H9 (cell line): Measurements from ENCODE around the gene EFCAB12. TPM values are rescaled to one million over a fixed set of nuclear protein-coding genes. Genes with fewer than 3 reads are reported as not detected.
"Not testable (repeated sequence)": the region's sequence is repeated elsewhere in the genome, so short reads cannot be mapped to it uniquely, and the experiment has no call there.

ENCODE experiments used
- DNase-seq: peaks from one replicate; pipeline ENCODE4 v3.0.0-alpha.2; 2017
- H2AFZ ChIP-seq: one replicate; pipeline ENCODE4 v1.6.1; 2013; ENCODE audit warnings: mild to moderate bottlenecking, low read length, control low read depth, moderate library complexity
- H2AK5ac ChIP-seq: 2 replicates; pipeline ENCODE4 v1.6.1; 2013; ENCODE audit warnings: low read length, control low read depth, mixed read lengths; ENCODE audit not compliant: insufficient read length
- H2BK120ac ChIP-seq: one replicate; pipeline ENCODE4 v1.6.1; 2013; ENCODE audit warnings: low read depth, mild to moderate bottlenecking, low read length, control low read depth, inconsistent platforms; ENCODE audit not compliant: poor library complexity, severe bottlenecking
- H2BK12ac ChIP-seq: 2 replicates; pipeline ENCODE4 v1.6.1; 2013; ENCODE audit warnings: low read length, control low read depth, mixed read lengths, low read depth; ENCODE audit not compliant: insufficient read length
- H2BK15ac ChIP-seq: 2 replicates; pipeline ENCODE4 v1.6.1; 2013; ENCODE audit warnings: low read depth, low read length, control low read depth
- H2BK20ac ChIP-seq: one replicate; pipeline ENCODE4 v1.6.1; 2013; ENCODE audit warnings: low read depth, mild to moderate bottlenecking, low read length, control low read depth, inconsistent platforms; ENCODE audit not compliant: poor library complexity, severe bottlenecking
- H2BK5ac ChIP-seq: 2 replicates; pipeline ENCODE4 v1.6.1; 2013; ENCODE audit warnings: low read length, control low read depth, mixed read lengths; ENCODE audit not compliant: insufficient read length
- H3K14ac ChIP-seq: 2 replicates; pipeline ENCODE4 v1.6.1; 2013; ENCODE audit warnings: low read length, control low read depth; ENCODE audit not compliant: insufficient read depth
- H3K18ac ChIP-seq: 2 replicates; pipeline ENCODE4 v1.6.1; 2013; ENCODE audit warnings: low read depth, mild to moderate bottlenecking, mixed read lengths, low read length, control low read depth; ENCODE audit not compliant: insufficient read length
- H3K23ac ChIP-seq: 2 replicates; pipeline ENCODE4 v1.6.1; 2013; ENCODE audit warnings: low read length, control low read depth, mixed read lengths, low read depth; ENCODE audit not compliant: insufficient read length
- H3K23me2 ChIP-seq: 2 replicates; pipeline ENCODE4 v1.6.1; 2013; ENCODE audit warnings: low read depth, mild to moderate bottlenecking, mixed read lengths, low read length, control low read depth; ENCODE audit not compliant: insufficient read length, poor library complexity, severe bottlenecking
- H3K27ac ChIP-seq: 2 replicates; pipeline ENCODE4 v1.5.1; 2013; ENCODE audit warnings: low read length, control low read depth, mixed read lengths, low read depth; ENCODE audit not compliant: insufficient read length
- H3K27me3 ChIP-seq: 2 replicates; pipeline ENCODE4 v1.6.1; 2013; ENCODE audit warnings: low read length, control low read depth, inconsistent platforms; ENCODE audit not compliant: insufficient read depth
- H3K4ac ChIP-seq: 2 replicates; pipeline ENCODE4 v1.6.1; 2013; ENCODE audit warnings: low read depth, mild to moderate bottlenecking, control low read depth, inconsistent platforms, low read length, moderate library complexity
- H3K4me1 ChIP-seq: 2 replicates; pipeline ENCODE4 v1.6.1; 2013; ENCODE audit warnings: low read length, control low read depth, inconsistent platforms; ENCODE audit not compliant: insufficient read depth
- H3K4me2 ChIP-seq: 2 replicates; pipeline ENCODE4 v1.6.1; 2013; ENCODE audit warnings: low read length, control low read depth, mixed read lengths; ENCODE audit not compliant: insufficient read length, insufficient read depth
- H3K56ac ChIP-seq: 2 replicates; pipeline ENCODE4 v1.6.1; 2013; ENCODE audit warnings: low read depth, mild to moderate bottlenecking, mixed read lengths, low read length, control low read depth; ENCODE audit not compliant: insufficient read length
- H3K79me1 ChIP-seq: 2 replicates; pipeline ENCODE4 v1.6.1; 2013; ENCODE audit warnings: low read depth, mild to moderate bottlenecking, moderate library complexity, low read length, control low read depth, inconsistent platforms; ENCODE audit not compliant: insufficient read depth, poor library complexity, severe bottlenecking
- H3K79me2 ChIP-seq: 2 replicates; pipeline ENCODE4 v1.6.1; 2013; ENCODE audit warnings: low read length, control low read depth, inconsistent platforms; ENCODE audit not compliant: insufficient read depth
- H3K9ac ChIP-seq: 2 replicates; pipeline ENCODE4 v1.6.1; 2013; ENCODE audit warnings: low read length, control low read depth, mixed read lengths; ENCODE audit not compliant: insufficient read length; ENCODE audit errors: extremely low read depth
- H3K9me3 ChIP-seq: one replicate; pipeline ENCODE4 v1.6.1; 2013; ENCODE audit warnings: low read depth, low read length, inconsistent platforms; ENCODE audit not compliant: control insufficient read depth
- H3T11ph ChIP-seq: one replicate; pipeline ENCODE4 v1.6.1; 2013; ENCODE audit warnings: mild to moderate bottlenecking, low read length, control low read depth, inconsistent platforms
- H4K20me1 ChIP-seq: one replicate; pipeline ENCODE4 v1.6.1; 2013; ENCODE audit not compliant: control insufficient read depth, insufficient read length, insufficient read depth
- H4K5ac ChIP-seq: 2 replicates; pipeline ENCODE4 v1.6.1; 2013; ENCODE audit warnings: low read depth, mild to moderate bottlenecking, mixed read lengths, low read length, control low read depth; ENCODE audit not compliant: insufficient read length
- H4K8ac ChIP-seq: replicated peaks from 2 replicates; pipeline ENCODE4 v1.6.1; 2013; ENCODE audit warnings: low read length, control low read depth, mixed read lengths, low read depth; ENCODE audit not compliant: insufficient read length
- H4K91ac ChIP-seq: 2 replicates; pipeline ENCODE4 v1.6.1; 2013; ENCODE audit warnings: low read depth, mild to moderate bottlenecking, moderate library complexity, mixed read lengths, low read length, control low read depth; ENCODE audit not compliant: insufficient read length
- H3K27ac Mint-ChIP-seq, 3 experiments: 2 replicates in 2 of 3; 3 replicates in 1 of 3; pipeline ENCODE4 v1.8.0; 2020 to 2021; ENCODE audit warnings: mixed read lengths in 3 of 3, mild to moderate bottlenecking in 1 of 3, moderate library complexity in 1 of 3
- H3K27me3 Mint-ChIP-seq: 2 replicates; pipeline ENCODE4 v1.8.0; 2021; ENCODE audit warnings: low read depth, mild to moderate bottlenecking, moderate library complexity, mixed read lengths
- H3K36me3 Mint-ChIP-seq, 3 experiments: 2 replicates in 2 of 3; 3 replicates in 1 of 3; pipeline ENCODE4 v1.8.0; 2020 to 2021; ENCODE audit warnings: low read depth in 3 of 3, mixed read lengths in 3 of 3; ENCODE audit not compliant: insufficient read depth in 1 of 3
- H3K4me1 Mint-ChIP-seq, 2 experiments: 2 replicates each; pipeline ENCODE4 v1.8.0; 2020; ENCODE audit warnings: mixed read lengths in 2 of 2
- H3K4me3 Mint-ChIP-seq, 2 experiments: 2 replicates in 1 of 2; 3 replicates in 1 of 2; pipeline ENCODE4 v1.8.0; 2020 to 2021; ENCODE audit warnings: mild to moderate bottlenecking in 2 of 2, mixed read lengths in 2 of 2, moderate library complexity in 1 of 2
- H3K9me3 Mint-ChIP-seq, 2 experiments: 2 replicates in 1 of 2; 3 replicates in 1 of 2; pipeline ENCODE4 v1.8.0; 2020; ENCODE audit warnings: mild to moderate bottlenecking in 2 of 2, mixed read lengths in 2 of 2, moderate library complexity in 1 of 2
- CTCF ChIP-seq: fragments of 200-600 bp; sonication (generic); conservative IDR thresholded peaks from 3 replicates; pipeline ENCODE4 v1.8.0; 2021; ENCODE audit warnings: antibody characterized with exemption, mild to moderate bottlenecking
- WGBS: extraction: QIAGEN DNeasy Blood & Tissue Kit; methylation state at CpG from one replicate; pipeline ENCODE4 v1.1.7; 2013; ENCODE audit warnings: missing lambda C conversion rate, low lambda C conversion rate, mixed read lengths; ENCODE audit not compliant: insufficient read length; ENCODE audit errors: extremely low coverage; 5-methylcytosine and 5-hydroxymethylcytosine counted together
- total RNA-seq: library from RNA; stranded (reverse); gene quantifications from 2 replicates; pipeline ENCODE4 v1.2.1, GENCODE V29; 2021

The EFCAB12 gene
- total RNA-seq, 1 experiment from 2014 or later = 0.28 TPM

- DNase-seq = no peak
- Histone ChIP-seq H3K23me2 (peaks cover 5% of the 10 kb centered on the region), H3K79me2 (no peaks in the 10 kb centered on the region), H3K27ac (no peak overlapping the region), H3K9me3 (no peaks in the 10 kb centered on the region), H2BK15ac (no peak overlapping the region), H4K8ac (no peak overlapping the region), H3K4me1 (no peaks in the 10 kb centered on the region; the same call in 1 of the 2 replicates), H3K18ac (no peak overlapping the region), H4K91ac (no peak overlapping the region), H2BK20ac (no peak overlapping the region), H2AFZ (no peak overlapping the region), H2AK5ac (no peak overlapping the region), H2BK5ac (no peak overlapping the region), H3K56ac (no peak overlapping the region), H3T11ph (no peak overlapping the region), H3K23ac (no peak overlapping the region), H4K20me1 (no peaks in the 10 kb centered on the region), H3K27me3 (no peaks in the 10 kb centered on the region), H3K79me1 (no peaks in the 10 kb centered on the region), H3K9ac (no peak overlapping the region), H2BK120ac (no peak overlapping the region), H3K14ac (no peak overlapping the region), H4K5ac (no peak overlapping the region), H2BK12ac (no peak overlapping the region), H3K4ac (no peak overlapping the region), H3K4me2 (no peak overlapping the region)
- no CpG with 5 or more reads among the region's 13 CpGs for WGBS
- peaks cover 4 to 11% of the 10 kb centered on the region in 2 experiments for H3K4me1 Mint-ChIP-seq
- peaks cover 15% of the 10 kb centered on the region for H3K27me3 Mint-ChIP-seq
- no peak overlapping the region for H3K27ac Mint-ChIP-seq
- peaks cover 8 to 10% (median 9%) of the 10 kb centered on the region in 3 experiments; a peak in 5 of 7 replicates for H3K36me3 Mint-ChIP-seq
- peaks cover 15 to 20% of the 10 kb centered on the region in 2 experiments for H3K9me3 Mint-ChIP-seq
- no peak for TF ChIP-seq CTCF
- H3K4me3 Mint-ChIP-seq = no peak overlapping the region
Measured at GRCh38 chr3:129365296-129366136, 62.9 kb downstream of the EFCAB12 start.

- not testable (repeated sequence) for H4K20me1 ChIP-seq, H2BK20ac ChIP-seq, H3K4me3 Mint-ChIP-seq, H2AFZ ChIP-seq, H3K14ac ChIP-seq, H4K5ac ChIP-seq, H3K4me2 ChIP-seq, H2AK5ac ChIP-seq, H4K8ac ChIP-seq, H3K36me3 Mint-ChIP-seq, H3K4me1 ChIP-seq, H3K4ac ChIP-seq, H3K23ac ChIP-seq, H3K27ac Mint-ChIP-seq, H2BK120ac ChIP-seq, DNase-seq, H3K9ac ChIP-seq, H3K18ac ChIP-seq, H3K56ac ChIP-seq, H3K23me2 ChIP-seq, H3T11ph ChIP-seq, H3K79me2 ChIP-seq, H2BK12ac ChIP-seq, H2BK15ac ChIP-seq, H3K79me1 ChIP-seq, H3K9me3 ChIP-seq, H4K91ac ChIP-seq, H3K27ac ChIP-seq, H2BK5ac ChIP-seq, H3K27me3 ChIP-seq
- H3K9me3 Mint-ChIP-seq = peaks cover 15 to 20% of the 10 kb centered on the region in 2 experiments
- peaks cover 6 to 16% of the 10 kb centered on the region in 2 experiments for H3K4me1 Mint-ChIP-seq
- WGBS = no CpG with 5 or more reads among the region's 2 CpGs
- peaks cover 15% of the 10 kb centered on the region for H3K27me3 Mint-ChIP-seq
Measured at GRCh38 chr3:129364811-129365210, 63.6 kb downstream of the EFCAB12 start.
